GM12872 (cell line): ENCODE results near the gene TP53I3.

Experiments used
- TF ChIP-seq, protein P1 (sequence below): IDR thresholded peaks from 3 replicates; pipeline ENCODE4 v1.5.1; 2011; ENCODE audit warnings: low read depth, mild to moderate bottlenecking, low read length, moderate library complexity; ENCODE audit not compliant: insufficient read depth

The TP53I3 gene

DNA sequence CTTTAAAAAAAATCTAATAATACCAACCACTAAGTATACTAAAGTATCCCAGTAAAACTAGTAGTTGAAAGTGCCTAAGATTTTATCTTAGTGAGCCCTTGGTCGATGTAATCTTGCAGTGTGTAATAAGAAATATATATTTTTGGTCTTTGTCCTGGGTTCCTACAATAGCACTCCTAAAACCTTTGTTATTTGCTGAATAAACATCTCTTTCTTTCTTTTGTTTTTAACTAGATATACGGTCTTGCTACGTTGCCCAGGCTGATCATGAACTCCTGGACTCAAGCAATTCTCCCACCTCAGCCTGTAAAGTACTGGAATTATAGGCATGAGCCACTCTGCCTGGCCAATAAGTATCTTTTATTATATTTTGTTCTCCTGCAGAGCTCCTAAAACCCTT lies 2.4 kb upstream of the TP53I3 start:
- TF ChIP-seq, protein P1, sequence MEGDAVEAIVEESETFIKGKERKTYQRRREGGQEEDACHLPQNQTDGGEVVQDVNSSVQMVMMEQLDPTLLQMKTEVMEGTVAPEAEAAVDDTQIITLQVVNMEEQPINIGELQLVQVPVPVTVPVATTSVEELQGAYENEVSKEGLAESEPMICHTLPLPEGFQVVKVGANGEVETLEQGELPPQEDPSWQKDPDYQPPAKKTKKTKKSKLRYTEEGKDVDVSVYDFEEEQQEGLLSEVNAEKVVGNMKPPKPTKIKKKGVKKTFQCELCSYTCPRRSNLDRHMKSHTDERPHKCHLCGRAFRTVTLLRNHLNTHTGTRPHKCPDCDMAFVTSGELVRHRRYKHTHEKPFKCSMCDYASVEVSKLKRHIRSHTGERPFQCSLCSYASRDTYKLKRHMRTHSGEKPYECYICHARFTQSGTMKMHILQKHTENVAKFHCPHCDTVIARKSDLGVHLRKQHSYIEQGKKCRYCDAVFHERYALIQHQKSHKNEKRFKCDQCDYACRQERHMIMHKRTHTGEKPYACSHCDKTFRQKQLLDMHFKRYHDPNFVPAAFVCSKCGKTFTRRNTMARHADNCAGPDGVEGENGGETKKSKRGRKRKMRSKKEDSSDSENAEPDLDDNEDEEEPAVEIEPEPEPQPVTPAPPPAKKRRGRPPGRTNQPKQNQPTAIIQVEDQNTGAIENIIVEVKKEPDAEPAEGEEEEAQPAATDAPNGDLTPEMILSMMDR, result no peak

GRCh38 chr2:24086241-24086640 lies 1.6 kb upstream of the TP53I3 start:
- TF ChIP-seq, protein P1, result no peak

- TF ChIP-seq, protein P1, result no peak
Measured at GRCh38 chr2:24085200-24085489, 511 bp upstream of the TP53I3 start.

DNA sequence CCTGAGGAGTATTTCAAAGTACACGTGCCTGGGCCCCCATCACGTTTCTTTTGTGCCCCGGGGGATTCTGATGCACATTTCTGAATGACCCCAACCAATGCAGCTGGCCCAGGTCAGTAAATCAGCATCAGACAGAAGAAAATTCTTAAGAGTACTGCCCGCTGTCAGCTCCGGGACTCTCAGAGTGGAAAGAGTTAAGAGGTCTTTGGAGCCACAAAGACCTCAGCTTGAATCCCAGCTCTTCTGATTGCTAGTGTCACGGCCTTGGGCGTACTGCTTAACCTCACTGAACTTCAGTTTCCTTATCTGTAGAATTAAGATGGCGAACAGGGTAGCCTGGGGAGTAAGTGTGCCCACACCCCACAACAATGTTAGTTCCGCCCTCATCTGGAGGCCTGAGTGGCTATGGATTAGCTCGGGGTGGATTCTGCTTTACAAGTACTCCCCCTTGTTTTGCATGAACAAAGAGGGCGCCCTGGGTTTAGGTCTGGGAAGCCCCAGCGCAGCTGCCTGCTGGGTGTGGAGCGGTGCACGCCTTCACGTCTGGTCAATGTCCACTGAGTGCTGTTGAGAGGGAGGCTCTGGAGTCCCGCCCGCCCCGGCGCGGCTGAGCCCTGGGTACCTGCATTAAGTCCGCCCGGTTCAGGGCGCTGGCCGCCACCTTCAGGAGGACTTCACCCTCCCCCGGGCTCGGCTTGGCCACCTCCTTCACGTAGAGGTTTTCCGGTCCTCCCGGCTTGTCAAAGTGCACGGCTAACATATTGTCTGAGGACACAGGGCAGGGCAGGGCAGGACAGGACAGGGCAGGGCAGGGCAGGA lies 858 bp downstream of the TP53I3 start:
- TF ChIP-seq, protein P1, result no peak; the same call in 2 of the 3 replicates

- TF ChIP-seq, protein P1, result no peak
Measured at GRCh38 chr2:24082787-24083566, 1.7 kb downstream of the TP53I3 start.

GRCh38 chr2:24080701-24081100 lies 3.9 kb downstream of the TP53I3 start:
- TF ChIP-seq, protein P1, result no peak

GRCh38 chr2:24077879-24078278 lies 6.8 kb downstream of the TP53I3 start:
- TF ChIP-seq, protein P1, result no peak
